NCI-H748 (cell line): Measurements from ENCODE around the gene STX3.

Experiments used
- DNase-seq: peaks from one replicate; lab custom pipeline; 2025; ENCODE audit not compliant: unreplicated experiment; lab: John Stamatoyannopoulos, UW

Gene STX3

DNA sequence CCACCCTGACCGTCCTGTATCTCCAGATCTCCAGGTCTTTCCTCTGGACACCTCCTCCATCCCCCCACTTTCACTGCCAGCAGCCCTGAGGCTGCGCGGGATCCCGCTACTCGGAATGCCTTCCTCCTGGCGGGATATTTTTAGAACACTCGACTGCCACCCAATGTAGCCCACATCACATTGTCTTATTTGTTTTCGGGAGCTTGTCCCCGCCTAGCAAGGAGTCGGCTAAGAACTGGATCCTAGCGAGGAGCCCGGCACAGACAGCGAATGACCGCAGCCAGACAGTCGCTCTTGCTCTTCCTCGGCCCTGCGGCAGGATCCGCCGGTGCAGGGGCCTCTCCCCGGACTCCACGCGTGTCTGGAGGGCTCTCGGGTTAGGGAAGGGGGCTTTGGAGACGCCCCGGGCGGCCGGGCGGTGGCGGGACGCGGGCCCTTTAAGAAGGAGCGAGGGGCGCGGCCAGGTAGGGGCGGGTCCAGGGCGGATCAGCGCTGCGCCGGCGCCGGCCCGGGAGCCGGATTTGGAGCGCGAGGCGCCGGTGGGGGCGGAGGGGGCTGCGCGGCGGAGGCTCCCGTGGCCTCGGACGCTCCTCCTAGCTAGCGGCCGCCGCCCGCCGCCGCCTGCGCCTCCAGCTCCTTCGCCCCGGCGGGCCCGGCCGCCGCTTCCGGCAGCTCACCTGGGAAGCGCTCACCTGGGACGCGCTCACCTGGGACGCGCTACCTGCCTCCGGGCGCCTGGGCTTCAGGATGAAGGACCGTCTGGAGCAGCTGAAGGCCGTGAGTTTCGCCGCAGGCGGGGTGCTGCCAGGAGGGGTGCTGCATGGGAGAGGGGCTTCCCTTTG is at the start of gene STX3:
TSS of gene STX3 (plus strand) at position 518 of the 842 bp plus-strand sequence. CDS start at position 748, 230 bp downstream.
- DNase-seq: peak; percentile 80

DNA sequence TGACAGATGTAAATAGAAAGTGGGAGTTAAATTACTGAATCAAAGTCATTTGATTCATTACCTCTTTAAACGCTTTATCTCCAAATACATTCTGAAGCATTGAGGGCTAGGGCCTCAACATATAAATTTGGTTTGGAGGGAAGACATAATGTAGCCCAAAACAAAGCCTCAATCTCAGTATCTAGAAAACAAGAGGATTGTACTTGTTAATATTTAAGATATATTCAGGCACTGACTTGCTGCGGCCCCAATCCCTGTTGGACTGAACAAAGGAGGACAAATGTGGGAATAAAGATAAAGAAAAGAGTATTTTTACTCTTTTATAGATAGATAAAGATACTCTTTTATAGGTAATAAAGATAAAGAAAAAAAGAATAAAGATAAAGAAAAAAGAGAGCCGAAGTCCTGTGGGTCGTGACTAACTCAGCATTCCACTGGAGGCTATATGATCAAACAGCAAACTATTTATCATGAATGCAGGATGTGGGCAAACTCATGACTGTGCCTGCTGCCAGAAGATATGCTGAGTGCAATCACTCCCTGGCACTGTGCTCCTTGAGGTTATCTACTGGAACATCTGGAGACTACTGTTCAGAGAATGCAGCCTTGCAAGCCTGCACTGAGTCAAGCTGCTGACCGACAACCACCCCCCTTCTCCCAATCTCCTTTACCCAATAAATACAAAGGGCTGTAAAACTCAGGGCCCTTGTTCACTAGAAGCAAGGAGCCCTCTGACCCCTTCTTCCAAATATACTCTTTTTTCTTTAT is 48.5 kb upstream of the STX3 start:
- no peak for DNase-seq

DNA sequence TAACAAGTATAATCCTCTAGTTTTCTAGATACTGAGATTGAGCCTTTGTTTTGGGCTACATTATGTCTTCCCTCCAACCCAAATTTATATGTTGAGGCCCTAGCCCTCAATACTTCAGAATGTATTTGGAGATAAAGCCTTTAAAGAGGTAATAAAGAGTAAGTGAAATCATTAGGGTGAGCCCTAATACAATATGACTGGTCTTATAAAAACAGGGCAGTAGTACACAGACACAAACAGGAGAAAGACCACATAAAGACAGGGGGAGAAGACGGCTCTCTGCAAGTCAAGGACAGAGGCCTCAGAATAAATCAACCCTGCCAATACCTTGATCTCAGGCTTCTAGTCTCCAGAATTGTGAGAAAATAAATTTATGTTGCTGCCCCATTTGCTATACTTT is 47.8 kb upstream of the STX3 start:
- DNase-seq: no peak

DNA sequence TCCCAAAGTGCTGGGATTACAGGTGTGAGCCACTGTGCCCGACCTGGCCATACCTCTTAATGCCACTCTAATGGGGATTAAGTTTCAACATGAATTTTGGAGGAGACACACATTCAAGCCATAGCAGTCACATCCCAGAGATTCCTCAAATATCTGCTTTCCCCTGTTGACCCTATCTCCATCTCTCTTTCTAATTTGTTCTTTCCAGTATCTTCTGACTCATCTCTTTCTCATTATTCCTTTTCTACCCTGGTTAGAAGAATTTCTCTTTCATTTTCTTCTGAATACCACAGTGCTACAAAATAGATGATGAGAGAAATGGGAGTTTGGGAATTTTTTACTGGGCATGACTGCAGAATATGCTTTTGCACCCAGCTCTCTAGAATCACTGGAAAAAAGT is 46.6 kb upstream of the STX3 start:
- no peak for DNase-seq

DNA sequence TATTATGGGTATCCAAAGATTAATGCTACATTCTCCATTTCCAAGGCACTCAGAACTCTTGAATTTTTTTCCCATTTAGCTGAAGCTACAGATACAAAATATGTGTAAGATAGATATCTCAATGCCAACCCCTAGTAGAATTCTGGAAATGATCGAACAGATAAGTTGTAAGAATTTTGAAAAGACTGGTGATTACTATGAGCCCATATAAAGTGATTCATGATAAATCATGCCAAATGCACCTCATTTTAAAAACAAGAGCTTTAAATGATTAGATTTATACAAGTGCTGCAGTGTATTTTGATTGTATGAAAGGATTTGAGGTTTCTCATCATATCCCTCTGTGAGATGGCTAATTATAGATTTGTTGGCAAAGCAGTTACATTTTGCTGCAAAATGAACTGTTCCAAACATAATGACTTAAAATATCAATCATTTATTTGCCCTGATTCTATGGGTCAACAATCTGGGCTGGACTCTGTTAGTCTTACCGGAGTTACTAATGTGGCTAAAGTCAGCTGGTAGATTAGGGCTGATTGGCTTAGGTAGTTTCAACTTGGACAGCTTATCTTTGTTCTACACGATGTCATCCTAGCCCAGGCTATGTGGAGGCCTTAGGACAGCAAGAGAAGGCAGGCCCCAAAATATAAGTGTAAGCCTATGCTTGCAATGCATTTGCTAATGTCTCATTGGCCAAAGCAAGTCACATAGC is 44.9 kb upstream of the STX3 start:
- no peak for DNase-seq

DNA sequence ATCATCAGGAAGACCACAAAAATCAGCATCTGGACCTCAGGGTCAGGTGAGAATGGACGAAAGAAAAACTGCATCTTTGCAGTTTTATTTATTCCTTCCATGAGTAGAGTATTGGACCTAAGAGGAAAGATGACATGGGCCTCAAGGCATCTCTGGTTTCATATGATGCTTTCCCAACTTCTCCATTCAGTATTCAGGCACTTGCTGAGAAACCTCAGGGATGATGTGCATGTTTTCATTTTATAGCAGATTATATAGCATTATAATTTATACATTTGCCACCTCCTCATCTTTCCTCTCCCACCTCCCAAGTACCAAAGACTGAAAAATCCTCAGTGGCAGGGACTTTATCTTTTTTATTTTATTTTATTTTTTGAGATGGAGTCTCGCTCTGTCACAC is 41.4 kb upstream of the STX3 start, which contains the start of gene OR10V1:
TSS of gene OR10V1 (minus strand) at position 101 of the 400 bp plus-strand sequence. CDS start at position 101, 0 bp downstream.
- no peak for DNase-seq

DNA sequence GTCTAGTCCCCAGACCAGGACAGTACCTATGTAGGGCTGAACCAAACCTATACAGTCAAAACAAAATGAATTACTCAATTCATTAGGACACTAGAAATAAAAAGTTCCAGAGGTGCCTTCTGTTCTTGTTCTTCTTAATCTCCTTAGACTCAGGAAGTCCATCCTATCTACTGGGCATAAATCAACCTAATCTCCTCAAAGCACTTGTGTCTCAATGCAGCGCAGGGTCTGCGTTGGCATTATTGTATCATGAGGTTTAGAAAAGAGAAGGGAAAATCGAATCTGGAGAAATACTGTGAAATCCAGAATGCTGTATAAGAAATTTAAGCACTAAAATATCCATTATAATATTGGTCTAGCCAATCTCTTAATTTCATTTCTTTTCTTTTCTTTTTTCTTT is 39.1 kb upstream of the STX3 start:
- DNase-seq: no peak

DNA sequence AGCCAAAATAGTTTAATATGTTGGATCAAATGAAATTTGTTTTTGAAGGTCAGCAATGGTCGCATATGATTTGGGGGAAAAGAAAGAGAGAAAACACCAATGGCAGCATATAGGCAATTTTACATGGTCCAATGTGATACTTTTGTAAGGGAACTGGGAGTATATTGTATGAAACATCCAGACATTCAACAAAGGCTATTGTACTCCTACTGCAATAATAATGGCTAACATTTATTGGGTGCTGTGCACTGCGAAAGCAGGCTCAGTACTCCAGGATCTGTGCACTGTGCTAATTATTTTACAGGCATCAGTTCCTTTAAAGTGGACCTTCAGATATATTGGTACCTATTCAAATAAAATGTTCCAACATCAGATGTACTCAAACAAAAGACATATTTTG is 35.6 kb upstream of the STX3 start:
- DNase-seq: no peak

DNA sequence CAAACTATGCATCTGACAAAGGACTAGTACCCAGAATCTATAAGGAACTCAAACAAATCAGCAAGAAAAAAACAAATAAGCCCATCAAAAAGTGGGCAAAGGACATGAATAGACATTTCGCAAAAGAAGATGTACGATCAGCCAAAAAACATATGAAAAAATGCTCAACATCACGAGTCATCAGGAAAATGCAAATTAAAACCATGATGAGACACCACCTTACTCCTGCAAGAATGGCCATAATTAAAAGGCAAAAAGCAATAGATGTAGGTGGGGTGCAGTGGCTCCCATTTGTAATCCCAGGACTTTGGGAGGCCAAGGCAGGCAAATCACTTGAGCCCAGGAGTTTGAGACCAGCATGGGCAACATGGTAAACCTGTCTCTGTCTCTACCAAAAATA is 31.1 kb upstream of the STX3 start:
- no peak for DNase-seq

DNA sequence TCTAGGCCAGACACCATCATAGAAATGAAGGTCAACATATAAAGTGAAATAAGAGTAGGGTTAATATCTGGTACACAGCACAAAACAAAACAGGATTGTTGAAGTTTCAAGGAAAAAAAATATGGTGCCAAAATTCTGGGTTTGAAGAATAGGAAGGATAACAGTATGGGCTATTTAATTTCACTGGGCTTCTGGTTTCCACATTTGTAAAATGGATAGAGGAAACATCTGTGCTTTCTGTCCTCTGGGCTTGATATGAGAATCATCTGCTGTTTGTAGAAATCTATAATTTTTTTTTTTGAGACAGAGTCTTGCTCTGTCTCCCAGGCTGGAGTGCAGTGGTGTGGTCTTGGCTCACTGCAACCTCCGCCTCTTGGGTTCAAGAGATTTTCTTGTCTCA is 27.8 kb upstream of the STX3 start:
- no peak for DNase-seq

DNA sequence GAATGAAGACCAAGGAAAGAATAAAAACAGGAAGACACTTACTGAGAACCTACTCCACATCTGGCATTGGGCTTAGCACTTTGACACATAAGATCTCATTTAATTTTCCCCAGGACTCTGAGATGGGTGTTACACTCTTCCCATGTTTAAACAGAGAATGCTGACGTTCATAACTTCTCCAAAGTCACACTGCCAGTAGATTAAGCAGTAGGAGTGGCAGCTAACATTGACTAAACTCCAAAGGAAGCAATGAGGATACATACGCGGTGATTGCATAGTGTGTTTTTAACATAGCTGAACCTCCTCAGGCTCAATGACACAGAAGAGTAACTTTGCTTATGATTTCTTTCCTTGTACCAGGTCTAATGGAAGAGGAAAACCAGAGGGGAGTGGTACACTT is 27.0 kb upstream of the STX3 start:
- DNase-seq: no peak

DNA sequence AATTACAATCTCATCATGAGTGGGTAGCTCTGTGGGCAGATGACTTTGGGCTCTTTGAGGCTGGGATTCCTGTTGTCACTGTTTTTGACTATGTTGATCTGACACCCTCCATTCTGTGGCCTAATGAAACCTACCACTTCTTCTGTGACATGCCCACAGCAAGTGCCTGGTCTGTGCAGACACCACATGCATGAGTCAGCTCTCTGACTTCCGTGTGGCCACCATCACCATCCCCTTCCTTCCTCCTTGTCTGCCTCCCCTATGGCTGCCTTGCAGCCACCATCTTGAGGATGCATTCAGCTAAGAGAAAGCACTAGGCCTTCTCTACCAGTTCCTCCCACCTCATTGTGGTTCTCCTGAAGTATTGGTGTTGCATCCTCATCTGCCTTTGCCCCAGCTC is 26.3 kb upstream of the STX3 start:
- DNase-seq: no peak

DNA sequence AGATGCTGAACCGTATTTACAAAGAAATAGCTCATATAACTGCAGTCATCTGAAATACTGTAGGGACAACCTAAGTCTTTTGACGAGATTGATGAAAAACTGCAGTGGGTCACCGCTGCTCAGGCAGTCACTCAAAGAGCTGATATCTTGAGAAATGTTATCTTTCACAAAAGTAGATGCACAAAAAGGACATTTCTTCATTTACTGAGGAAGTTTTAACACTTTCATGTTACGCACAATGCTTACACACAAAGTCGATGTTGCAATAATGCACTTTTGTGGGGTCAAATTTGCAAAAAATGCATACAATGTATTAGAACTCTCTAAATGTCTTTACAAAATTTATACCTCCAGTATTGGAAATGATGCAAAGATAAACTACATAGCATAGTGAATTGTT is 25.3 kb upstream of the STX3 start:
- no peak for DNase-seq

DNA sequence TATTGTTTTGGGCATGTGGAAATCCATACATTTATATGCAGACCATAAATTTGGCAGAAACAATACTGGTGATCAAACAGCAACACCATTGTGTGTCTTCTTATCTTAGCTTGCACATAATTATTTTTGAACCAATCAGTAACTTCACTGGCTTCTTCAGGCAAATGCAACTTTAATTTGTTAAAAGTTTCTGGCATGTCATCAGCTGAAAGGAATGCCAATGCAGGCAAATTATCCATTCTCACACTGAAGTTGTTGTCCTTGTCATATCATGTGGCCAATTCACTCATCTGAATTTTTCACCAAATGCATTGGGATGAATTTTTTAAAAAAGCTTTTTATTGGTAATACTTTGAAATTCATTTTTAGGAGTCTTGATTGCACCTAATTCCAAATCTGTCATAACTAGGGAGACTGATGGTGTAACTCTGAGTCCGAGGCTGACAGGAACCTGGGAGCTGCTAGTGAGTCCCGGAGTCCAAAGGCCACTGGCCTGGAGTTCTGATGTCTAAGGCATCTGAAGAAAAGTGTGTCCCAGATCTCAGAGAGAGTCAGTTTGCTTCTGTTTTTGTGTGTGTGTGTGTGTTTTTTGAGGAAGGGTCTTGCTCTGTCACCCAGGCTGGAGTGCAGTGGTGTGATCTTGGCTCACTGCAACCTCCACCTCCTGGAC is 24.1 kb upstream of the STX3 start:
- no peak for DNase-seq

DNA sequence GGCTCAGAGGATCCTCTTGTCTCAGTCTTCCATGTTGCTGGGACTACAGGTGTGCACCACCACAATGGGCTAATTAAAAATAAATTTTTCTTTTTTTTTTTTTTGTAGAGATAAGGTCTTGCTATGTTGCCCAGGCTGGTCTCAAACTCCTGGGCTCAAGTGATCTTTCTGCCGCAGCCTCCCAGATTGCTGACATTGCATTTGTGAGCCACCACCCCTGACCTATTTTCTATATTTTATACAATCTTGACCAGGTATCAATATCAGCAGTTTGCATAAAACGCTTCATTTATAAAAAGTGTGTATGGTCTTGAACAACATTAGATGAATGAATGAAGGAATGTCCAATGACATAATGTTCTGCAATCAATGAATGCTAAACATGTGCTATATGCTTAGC is 9.1 kb upstream of the STX3 start:
- no peak for DNase-seq

DNA sequence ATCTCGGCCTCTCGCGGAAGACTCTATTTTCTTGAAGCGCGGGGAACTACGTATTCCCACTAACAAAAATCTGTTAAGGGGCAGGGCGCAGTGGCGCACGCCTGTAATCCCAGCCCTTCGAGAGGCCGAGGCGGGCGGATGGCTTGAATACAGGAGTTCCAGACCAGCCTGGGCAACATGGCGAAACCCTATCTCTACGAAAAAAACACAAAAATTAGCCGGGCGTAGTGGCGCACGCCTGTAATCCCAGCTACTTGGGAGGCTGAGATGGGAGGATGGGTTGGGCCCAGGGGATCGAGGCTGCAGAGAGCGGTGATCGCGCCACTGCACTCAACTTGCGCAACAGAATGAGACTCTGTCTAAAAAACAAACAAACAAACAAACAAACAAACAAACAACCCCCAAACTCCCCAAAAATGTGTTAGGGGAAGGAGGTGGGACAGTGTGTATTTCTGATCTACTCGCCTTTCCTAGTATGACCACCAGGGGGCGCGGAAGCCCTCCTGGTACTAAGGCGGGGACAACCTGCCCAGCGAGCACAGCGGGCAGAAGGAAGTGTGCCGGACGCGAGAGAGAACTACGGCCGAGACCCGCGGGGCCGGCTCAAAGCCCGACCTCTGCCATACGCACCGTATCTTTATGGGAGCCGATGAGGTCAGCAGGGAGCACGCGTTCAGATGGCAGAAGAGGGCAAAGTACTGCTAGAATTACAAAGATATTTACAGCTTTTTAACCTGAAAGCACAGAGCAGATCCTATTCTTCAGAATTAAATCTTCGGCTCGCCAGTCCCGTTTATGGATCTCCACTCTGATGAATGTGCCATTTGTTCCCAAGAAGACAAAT is 1.3 kb upstream of the STX3 start:
- peak; percentile 85 for DNase-seq

DNA sequence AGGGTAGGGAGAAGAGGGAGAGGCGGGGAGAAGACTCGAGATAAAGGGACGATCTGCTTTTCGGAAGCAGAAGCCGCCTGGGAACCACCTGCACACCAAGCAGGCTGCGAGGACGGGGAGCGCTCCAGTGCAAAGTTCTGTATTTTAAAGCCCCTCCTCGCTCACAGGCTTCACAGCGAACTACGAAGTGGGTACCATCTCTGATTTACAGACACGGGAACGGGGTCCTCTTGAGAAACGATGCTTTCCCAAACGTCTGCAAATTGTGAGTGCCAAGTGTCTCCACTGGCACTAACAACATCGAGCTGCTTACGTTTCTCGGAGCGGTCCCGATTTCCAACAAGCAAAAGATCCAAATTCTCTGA is 700 bp upstream of the STX3 start:
- DNase-seq: peak; percentile 62

DNA sequence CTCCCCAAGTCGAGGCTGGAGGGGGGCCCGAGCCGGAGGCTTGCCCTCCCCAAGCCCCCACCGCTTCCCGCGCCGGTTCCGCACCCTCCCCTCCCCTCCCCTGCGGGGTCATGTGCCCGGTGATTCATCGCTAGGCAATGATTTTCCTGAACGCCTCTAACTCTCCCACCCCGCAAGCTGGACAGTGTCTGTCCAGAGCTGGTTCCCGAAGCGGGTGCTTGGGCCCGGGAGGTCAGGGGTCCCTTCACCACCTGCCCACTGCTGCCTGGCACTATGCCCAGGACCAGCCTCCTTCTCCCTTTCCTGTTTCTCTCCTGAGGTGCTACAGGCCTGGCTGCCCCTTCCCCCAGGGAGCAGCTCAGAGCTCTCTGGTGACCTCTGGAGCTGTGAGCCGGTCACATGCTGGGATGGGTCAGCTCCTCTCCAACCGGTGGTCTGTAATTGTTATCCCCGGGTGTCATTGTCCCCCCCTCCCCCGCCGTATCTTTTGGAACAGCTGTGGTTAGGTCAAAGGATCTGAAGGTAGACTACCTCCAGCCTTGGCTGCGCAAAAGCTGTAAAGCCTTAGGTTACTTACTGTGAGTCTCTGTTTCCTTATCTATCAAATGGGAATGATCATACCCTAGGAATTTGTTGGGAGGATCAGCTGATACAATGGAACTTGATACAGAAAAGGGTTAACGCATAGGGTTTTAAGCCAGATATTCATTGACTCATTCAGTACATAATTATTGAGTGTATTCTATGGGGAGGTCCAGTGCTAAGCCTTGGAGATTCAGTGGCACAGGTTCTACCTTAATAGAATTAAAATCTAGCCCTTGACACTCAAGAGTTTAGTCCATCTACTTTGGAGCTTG is 753 bp downstream of the STX3 start:
- peak; percentile 66 for DNase-seq

DNA sequence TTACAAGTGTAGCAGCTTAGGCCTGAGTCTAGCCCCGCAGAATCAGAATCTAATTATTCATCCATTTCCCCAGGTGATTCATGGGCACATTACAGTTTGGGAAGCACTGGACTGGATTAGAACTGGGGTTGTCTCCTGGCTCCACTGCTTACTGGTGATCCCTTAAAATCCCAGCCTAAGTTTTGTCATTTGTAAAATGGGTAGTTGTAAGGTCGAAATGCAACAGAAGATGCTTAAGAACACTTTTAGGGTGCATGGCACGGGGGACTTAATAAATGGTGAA is 1.3 kb downstream of the STX3 start:
- no peak for DNase-seq

DNA sequence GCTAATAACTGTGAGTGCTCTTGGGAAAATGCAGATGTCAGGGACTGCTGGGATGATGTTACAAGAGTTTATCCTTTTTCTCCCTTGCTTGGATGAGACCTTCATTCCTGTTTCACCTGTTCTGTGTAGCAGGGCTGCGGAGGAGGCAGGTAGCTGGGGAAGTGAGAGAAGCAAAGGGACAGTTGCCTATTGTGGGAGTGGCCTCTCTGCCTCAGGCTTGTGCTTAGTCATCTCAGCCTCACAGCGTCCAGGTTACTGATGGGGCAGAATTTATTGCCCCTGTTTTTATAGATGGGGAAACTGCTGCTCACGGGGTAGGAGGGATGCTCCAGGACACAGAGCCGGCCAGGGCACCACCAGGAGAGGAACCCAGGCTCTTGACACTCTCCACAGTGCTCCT is 1.7 kb downstream of the STX3 start:
- no peak for DNase-seq
